SW480 (cell line): Measurements from ENCODE around the gene MAST4.

Experiments used
- DNase-seq: peaks from one replicate; pipeline ENCODE4 v3.0.0-alpha.2; 2016; ENCODE audit warnings: low spot score

Gene MAST4

GRCh38 chr5:66848749-66849641 is 252.8 kb downstream of the MAST4 start:
- no peak for DNase-seq

DNA sequence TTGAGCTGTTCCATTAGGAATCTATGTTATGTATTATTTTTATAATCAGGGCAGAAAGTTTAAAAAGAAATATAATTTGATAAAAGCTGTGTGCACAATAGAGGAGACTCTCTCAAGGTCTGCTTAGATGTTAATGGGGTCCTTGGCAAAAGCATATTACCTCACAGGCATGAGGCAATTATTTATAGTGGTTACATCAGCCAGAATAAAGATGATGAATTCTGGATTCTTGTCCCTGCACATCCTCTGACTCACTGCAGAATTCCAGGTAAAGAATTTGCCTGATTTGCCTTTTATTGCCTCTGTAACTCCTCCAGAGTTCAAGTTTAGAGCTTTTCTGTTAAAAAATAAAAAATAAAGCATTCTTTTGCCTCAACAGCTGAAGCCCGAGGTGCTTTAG is 253.6 kb downstream of the MAST4 start:
- peak; percentile 80 for DNase-seq

GRCh38 chr5:66850354-66851075 is 254.3 kb downstream of the MAST4 start:
- DNase-seq, result no peak

DNA sequence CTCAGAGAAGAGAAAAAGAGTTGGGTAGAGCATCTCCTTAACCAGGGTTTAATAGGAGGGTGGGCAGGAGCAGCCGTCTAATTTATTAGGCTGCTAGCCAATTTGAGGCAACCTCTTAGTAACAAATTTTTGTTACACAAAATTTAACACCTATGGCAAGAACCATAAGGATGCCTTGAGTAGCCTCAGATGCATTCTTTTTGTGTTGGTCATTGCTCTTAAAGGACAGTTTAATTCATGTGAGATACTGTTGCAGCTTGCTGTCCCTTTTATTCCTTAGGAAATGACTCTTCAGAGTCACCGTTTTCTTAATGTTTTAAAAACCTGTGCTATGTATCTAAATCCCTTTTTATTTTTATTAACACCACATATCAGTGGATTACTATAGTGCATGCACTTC is 255.1 kb downstream of the MAST4 start:
- DNase-seq, result no peak

DNA sequence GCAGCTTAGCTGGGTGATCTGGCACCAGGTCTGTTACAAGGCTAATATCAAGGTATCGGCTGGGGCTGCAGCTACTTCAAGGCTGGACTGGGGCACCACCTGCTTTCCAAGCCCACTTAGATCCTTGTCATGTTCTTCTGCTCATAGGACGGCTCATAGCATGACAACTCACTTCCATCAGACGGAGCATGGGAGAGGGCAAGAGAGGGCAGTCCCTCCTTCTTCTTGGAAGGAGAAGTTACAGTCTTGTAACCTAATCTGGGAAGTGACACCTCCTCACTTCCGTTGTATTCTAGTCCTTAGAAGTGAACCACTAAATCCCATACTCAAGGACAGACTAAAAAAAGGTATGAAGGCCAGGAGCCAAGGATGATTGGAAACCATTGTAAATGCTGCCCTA is 258.2 kb downstream of the MAST4 start:
- DNase-seq, result no peak

DNA sequence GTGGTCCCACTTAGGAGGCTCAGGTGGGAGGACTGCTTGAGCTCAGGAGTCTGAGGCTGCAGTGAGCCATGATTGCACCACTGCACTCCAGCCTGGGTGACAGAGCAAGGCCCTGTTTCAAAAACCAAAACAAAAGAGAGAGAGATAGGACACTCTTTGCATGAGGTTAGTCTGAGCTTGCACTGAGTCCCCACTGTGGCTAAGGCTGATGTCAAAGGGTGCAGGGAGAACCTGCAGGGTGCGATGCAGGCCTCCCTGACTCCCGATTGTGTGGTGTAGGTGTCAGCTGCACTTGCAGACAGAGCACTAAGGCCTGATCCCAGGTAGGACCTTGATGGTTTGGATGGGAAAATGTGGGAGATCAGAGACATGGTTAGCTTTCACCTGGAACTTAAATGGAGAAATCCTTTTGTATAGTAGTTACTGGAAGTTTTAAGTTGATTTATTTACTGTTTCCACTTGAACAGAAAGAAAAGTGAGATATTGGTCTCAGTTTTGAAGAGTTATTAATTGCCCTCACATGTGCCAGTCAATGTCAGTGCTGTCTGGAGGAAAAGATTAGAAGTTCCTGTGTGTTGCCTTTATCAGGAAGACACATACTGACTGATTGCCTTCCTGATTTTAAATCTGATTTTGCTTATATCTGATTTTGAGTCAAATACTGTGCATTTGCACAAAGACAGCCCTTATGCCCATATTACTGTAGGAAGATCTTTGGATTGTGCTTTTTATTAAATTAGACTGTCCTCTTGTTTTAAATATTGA is 260.0 kb downstream of the MAST4 start:
- DNase-seq, result no peak

DNA sequence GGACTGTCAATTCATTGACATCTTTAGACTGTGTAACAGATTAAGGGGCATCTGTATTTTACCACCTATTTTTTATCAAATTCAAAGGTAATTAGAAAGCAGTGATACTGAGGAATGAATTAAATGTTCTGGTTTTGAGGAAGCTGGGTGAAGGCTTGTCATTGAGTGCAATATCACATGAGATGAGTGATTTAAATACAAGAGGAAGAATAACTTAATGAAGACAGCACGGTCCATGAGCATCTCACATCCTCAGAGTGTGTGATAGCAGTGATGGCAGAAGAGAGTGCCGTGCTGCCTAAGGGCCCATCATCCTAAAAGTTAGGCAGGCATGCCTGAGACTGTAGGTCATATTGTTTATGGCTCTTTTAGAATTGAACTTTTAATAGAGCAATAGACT is 263.3 kb downstream of the MAST4 start:
- no peak for DNase-seq

DNA sequence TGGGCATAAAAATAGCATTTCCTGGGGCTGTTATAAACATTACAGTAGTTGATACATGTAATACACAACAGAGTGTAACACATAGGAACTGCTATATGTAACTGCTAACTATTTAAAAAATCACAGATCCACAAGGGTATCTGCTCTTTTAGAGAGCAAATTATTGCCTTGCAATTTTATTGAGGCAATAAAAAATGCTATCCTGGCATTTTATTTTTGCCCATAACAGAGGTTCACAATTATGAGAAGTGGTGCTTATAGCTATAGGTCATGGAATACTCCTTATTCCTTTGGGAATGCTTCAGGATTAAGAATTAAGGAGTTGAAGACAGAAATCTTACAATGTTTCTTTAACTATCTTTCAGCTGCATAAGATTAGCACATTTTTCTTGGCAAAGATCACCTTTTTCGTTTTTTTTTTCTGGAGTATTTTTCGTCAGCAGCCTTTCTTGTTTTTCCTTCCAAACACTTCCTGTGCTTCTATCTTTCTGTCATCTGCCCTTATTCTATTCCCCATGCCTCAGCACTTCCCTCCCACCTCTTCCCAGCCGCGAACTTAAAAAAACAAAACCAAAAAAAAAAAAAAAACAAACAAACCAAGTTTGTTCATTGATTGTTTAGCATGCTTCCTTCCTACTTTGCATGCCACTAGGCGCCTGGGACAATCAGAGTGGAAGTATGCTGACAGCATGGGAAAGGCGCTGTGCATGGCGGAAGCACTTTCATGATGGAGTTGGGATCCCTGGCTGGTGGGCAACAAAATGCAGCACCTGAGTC is 264.2 kb downstream of the MAST4 start:
- DNase-seq, result no peak

DNA sequence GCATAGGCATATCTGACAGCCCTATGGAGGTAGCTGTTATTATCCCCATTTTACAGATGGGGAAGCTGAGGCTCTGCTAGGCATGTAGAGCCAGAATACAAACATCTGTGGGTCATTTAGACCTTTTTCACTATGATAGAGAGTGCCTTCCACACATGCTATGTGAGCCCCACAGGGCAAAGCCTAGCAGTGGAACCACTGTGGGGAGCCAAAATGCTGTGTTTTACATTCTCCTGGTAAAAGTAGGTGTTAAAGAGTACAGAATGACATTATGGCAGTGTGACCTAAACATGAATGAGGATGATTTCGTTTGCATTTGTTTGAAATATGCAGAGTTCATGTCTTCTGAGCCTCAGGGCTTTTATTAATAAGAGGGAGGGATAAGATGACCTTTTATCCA is 265.2 kb downstream of the MAST4 start:
- no peak for DNase-seq

DNA sequence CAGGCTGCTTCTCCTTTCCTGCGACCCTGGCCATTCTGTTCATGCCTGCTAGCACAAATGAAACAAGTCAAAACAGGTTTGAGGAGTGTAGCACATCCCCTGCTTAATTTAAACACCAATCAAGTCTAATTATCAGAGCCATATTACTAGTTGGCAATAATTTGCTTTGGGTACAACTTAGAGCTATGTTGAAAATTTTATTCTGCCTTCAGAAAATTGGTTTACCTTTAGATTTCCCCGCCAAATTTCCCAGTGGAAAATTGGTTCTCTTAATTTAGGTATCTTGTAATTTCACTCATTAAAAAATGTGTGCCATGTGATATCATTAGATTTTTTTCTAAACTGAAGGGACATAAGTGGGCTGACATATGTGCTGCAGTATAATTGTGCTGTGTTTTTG is 265.8 kb downstream of the MAST4 start:
- DNase-seq, result no peak

DNA sequence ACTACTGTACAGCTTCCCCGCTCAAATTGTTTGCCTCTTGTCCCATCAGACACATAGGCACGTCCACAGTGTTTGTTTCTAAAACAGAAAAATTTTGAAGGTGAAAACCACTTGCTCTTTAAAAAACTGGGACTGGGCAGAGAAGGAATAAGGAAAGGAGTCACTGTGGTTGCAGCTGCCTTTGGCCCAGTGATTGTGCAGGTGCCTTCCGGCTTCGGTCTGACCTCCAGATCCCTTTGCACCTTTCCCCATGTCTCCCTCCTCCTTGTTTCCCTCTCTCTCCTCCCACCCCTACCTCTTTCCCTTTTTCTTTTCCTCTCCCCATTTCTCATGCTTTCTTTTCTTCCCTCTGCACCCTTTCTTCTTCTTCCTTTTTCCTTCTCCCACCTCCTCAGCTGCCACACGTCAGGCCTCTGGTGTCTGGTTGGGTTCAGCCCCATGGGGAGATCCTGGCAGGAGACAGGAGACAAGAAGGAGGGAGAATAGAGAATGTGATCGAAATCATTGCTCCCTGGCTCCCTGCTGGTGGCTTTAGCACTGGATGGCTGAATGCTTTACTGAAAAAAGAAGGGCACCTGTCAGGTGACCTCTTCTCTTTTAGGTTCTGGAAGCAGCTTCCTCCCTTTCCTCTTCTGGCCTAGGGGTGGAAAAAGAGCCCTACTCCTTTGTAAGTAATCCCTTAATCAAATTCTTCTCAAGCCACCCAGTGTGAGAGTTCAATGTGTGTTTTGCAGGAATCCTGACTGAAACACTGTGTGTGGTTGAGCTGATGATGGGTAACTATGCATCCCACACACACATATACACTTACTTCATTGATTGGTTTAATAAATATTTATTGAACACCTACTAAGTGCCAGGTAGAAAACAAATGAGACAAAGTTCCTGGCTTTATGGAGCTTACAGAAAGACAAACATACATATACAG is 267.3 kb downstream of the MAST4 start:
- DNase-seq, result no peak

DNA sequence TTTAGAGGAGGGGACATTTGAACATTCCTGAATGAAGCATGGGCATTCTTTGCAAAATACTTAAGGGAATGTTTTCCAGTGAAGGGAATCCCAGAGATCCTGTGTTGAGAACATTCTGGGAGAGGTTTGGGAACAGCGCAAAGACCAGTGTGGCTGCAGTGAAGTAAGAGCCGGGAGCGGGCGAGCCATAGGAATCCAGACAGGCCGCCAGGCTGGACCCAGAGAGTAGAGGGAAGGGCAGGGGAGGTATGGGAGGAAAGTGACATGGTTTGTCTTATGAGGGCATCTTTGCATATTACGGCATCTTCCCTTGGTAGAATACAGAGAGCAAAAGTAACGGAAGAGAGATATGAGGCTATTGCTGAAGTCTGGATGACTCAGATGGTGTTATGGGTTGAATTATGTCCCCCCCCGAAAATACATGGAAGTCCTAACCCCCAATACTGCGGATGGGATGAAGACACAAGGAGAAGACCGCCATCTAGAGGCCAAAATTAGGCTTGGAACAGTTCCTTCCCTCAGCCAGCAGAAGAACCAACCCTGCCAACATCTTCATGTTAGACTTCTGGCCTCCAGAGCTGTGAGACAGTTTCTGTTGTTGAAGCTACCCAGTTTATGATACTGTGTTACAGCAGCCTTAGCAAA is 268.2 kb downstream of the MAST4 start:
- peak; percentile 36 for DNase-seq

DNA sequence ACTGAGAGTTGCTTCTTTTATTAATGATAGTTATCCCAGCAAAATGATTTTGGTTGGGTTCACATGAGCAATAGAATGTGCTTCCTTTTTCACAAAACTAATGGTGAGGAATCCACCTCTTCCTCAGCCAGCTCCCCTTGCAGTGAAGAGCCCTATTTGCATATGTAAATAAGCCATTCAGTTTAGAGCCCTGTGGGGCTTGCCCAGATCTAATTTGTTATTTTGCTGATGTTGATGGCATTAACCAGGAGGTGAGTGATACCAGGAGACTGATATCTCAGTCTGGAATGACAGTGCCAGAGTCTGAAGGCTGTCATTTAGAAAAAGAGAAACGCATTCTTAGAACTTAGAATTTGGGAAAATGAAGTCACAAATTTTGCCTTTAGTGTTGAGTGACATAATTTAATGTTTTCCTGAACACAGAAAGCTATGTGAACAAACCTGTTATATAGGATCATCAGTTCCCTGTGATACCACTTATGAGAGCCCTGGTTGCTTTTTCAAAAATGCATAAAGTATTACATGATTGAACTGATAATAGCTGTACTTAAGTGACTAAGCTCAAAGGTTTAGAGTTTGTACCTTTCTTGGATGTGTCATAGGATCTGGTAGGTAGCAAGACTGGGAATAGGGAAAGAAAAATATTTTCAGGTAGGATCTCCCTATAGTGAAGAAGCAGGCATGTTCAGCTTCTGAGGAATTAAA is 271.6 kb downstream of the MAST4 start:
- no peak for DNase-seq

DNA sequence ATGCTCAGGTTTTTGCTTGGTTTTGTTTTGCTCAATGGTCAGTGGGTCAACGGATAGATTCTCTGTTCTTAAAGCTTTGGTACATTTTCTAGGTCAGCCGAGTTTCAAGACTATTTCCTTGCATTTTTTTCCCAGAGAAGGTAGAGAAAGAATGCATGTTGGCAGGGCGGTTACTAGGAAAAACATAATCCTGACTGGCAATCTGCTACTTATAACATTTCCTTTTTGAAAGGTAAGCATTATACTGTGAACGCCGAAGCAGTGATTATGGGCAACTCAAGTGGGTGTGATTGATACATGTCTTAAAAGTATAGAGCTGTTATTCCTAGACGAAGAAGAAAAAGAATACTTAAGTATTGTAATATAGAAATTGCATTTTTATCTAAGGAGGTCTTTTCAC is 273.2 kb downstream of the MAST4 start:
- DNase-seq, result no peak

GRCh38 chr5:66870708-66871107 is 274.5 kb downstream of the MAST4 start:
- DNase-seq, result no peak

GRCh38 chr5:66871651-66872050 is 275.5 kb downstream of the MAST4 start:
- DNase-seq, result no peak

DNA sequence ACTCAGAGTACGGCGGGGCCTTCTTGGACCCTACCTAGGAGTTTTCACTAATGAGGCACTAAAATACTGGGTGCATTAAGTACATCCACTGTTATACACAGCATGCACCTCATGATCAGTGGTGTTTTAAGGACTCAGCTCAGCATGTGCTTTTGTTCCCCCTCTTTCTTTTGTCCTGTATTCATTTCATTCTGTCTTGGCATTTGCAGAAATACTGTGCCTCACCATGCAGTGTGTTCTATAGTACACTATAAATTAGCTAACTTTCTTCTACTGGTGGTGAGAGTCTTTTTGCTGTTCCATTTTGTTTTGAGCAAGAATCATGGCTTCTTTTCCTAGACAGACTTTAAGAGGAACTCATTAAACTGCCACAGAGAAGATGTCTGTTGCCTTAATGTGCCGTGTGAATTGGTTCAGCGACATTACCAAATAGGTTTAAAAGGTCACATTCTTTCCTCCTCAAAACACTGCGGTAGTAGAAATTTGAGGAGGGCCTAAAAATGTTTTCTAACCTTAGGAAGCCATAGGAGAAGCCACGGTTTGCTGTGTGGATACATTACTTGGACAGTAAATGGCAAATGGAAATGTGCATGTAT is 276.6 kb downstream of the MAST4 start:
- DNase-seq, result no peak

DNA sequence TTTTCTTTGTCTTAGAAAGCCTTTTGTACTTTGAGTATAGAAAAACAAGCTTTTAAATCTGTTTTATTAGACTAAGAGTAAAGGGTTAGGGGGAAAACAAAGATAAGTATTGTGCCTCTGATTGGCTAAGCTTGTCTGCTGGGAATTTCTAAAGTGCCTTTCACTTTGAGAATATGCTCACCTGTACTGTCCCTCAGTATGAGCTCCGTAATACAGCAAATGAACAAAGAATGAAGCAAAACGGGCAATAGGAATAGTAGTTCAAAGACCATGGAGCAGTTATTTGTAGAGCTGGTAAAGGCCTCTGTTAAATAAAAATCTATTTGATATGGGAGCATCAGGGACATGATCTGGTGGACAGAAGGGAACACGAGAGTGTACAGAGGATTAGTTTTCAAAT is 277.8 kb downstream of the MAST4 start:
- DNase-seq, result no peak

DNA sequence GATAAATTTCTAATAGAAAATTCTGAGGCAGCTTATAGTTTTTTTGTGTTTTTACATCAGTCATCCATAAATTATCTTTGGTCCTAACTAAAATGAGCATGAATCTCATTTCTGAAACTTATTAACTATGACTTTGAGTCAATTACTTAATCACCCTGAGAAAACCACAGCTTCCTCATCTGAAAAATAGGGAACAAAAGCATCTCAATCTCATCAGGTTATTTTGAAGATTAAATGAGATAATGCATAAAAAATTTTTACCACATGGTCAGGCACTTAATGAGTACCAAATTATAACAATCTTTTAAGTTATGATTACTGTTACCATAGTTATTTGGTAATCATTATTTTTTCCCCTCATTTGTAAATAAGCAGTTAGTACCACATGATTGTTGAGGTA is 279.1 kb downstream of the MAST4 start:
- DNase-seq, result no peak
